ENCODE results near the gene GALNT12. TPM values are rescaled to one million over a fixed set of nuclear protein-coding genes. Genes with fewer than 3 reads are reported as not detected.

GALNT12 gene
- total RNA-seq, 1 experiment from 2014 or later, result 52.9 TPM

- no peaks in the 10 kb centered on the region for H3K4me1 ChIP-seq (replicated peaks; ENCODE audit: insufficient read depth)
- no peak overlapping the region for H3K27ac ChIP-seq
- TF ChIP-seq CTCF (conservative IDR thresholded peaks at IDR 0.05), result no peak
- 0 out of 2 replicates have a peak, but pooled peaks cover 9% of the 10 kb centered on the region for H3F3A ChIP-seq (ENCODE audit: insufficient read depth, low read depth)
- intact Hi-C loops (cut with micrococcal nuclease; ENCODE audit: unreplicated experiment), result no loop called here
- DNase-seq, result no peak
- H3K4me2 ChIP-seq, result no peak overlapping the region
- POLR2A ChIA-PET (ENCODE audit: unreplicated experiment), result no interaction called here
- H3K79me2 ChIP-seq (ENCODE audit: low read depth), result peaks cover 7% of the 10 kb centered on the region; the same call in 1 of the 2 replicates
- no peaks in the 10 kb centered on the region for H3K27me3 ChIP-seq (ENCODE audit: insufficient read depth, low read depth)
- H3K4me3 ChIP-seq, result no peak overlapping the region
- no peaks in the 10 kb centered on the region for H3K36me3 ChIP-seq (ENCODE audit: low read depth)
- no peaks in the 10 kb centered on the region for H3K9me2 ChIP-seq (ENCODE audit: insufficient read depth)
- CTCF ChIA-PET, result no interaction called here
- H3K9me3 ChIP-seq (ENCODE audit: insufficient read depth, low read depth), result no peaks in the 10 kb centered on the region
- H4K20me1 ChIP-seq (ENCODE audit: insufficient read depth), result no peaks in the 10 kb centered on the region
- H2AFZ ChIP-seq, result no peak overlapping the region
- no TSS peak for BruUV-seq (replicated peaks)
Observed at GRCh38 chr9:98819231-98819630, 11.8 kb downstream of the GALNT12 start.

- DNase-seq, result no peak
- Histone ChIP-seq H4K20me1 (ENCODE audit: insufficient read depth) (no peaks in the 10 kb centered on the region), H3K9me2 (ENCODE audit: insufficient read depth) (no peaks in the 10 kb centered on the region), H3K27ac (no peak overlapping the region), H3K4me1 (replicated peaks; ENCODE audit: insufficient read depth) (no peaks in the 10 kb centered on the region), H3K4me2 (no peak overlapping the region), H3K27me3 (ENCODE audit: insufficient read depth, low read depth) (no peaks in the 10 kb centered on the region), H3F3A (ENCODE audit: insufficient read depth, low read depth) (no peaks in the 10 kb centered on the region), H3K79me2 (ENCODE audit: low read depth) (no peaks in the 10 kb centered on the region), H3K4me3 (no peak overlapping the region), H3K36me3 (ENCODE audit: low read depth) (peaks cover 5% of the 10 kb centered on the region; the same call in 1 of the 2 replicates), H2AFZ (no peak overlapping the region), H3K9me3 (ENCODE audit: insufficient read depth, low read depth) (no peaks in the 10 kb centered on the region)
- BruUV-seq (replicated peaks), result no TSS peak
- no peak for TF ChIP-seq CTCF (conservative IDR thresholded peaks at IDR 0.05)
- no peak for TF ChIP-seq EZH2 (IDR thresholded peaks at IDR 0.05; ENCODE audit: low read depth)
- intact Hi-C loops (cut with micrococcal nuclease; ENCODE audit: unreplicated experiment), result no loop called here
- CTCF ChIA-PET, result interaction anchor here (0.7 kb wide), 1 partner anchor 899 kb away, joined by 3 read pairs; no protein-coding TSS in a partner anchor
- POLR2A ChIA-PET (ENCODE audit: unreplicated experiment), result no interaction called here
Observed at GRCh38 chr9:98821831-98822230, 14.4 kb downstream of the GALNT12 start.

GRCh38 chr9:98822661-98823060, 15.2 kb downstream of the GALNT12 start:
- no peaks in the 10 kb centered on the region for H3F3A ChIP-seq (ENCODE audit: insufficient read depth, low read depth)
- CTCF ChIA-PET, result no interaction called here
- H3K36me3 ChIP-seq (ENCODE audit: low read depth), result peaks cover 9% of the 10 kb centered on the region; the same call in 1 of the 2 replicates
- intact Hi-C loops (cut with micrococcal nuclease; ENCODE audit: unreplicated experiment), result no loop called here
- no peak for DNase-seq
- no TSS peak for BruUV-seq (replicated peaks)
- no peaks in the 10 kb centered on the region for H3K9me2 ChIP-seq (ENCODE audit: insufficient read depth)
- no peaks in the 10 kb centered on the region for H3K9me3 ChIP-seq (ENCODE audit: insufficient read depth, low read depth)
- H3K79me2 ChIP-seq (ENCODE audit: low read depth), result no peaks in the 10 kb centered on the region
- H3K4me3 ChIP-seq, result no peak overlapping the region
- H4K20me1 ChIP-seq (ENCODE audit: insufficient read depth), result no peaks in the 10 kb centered on the region
- TF ChIP-seq EZH2 (IDR thresholded peaks at IDR 0.05; ENCODE audit: low read depth) (no peak), CTCF (conservative IDR thresholded peaks at IDR 0.05) (no peak)
- H2AFZ ChIP-seq, result no peak overlapping the region
- POLR2A ChIA-PET (ENCODE audit: unreplicated experiment), result no interaction called here
- H3K4me1 ChIP-seq (replicated peaks; ENCODE audit: insufficient read depth), result no peaks in the 10 kb centered on the region
- H3K27ac ChIP-seq, result no peak overlapping the region
- no peak overlapping the region for H3K4me2 ChIP-seq
- no peaks in the 10 kb centered on the region for H3K27me3 ChIP-seq (ENCODE audit: insufficient read depth, low read depth)

Measured in PC-9 (cell line).